ENCODE measurements around the gene TTLL9. TPM values are rescaled to one million over a fixed set of nuclear protein-coding genes. Genes with fewer than 3 reads are reported as not detected.

Gene TTLL9
- total and polyA plus RNA-seq, 12 donors: 0.13 to 0.88 (median 0.23) TPM; not detected in 5

DNA sequence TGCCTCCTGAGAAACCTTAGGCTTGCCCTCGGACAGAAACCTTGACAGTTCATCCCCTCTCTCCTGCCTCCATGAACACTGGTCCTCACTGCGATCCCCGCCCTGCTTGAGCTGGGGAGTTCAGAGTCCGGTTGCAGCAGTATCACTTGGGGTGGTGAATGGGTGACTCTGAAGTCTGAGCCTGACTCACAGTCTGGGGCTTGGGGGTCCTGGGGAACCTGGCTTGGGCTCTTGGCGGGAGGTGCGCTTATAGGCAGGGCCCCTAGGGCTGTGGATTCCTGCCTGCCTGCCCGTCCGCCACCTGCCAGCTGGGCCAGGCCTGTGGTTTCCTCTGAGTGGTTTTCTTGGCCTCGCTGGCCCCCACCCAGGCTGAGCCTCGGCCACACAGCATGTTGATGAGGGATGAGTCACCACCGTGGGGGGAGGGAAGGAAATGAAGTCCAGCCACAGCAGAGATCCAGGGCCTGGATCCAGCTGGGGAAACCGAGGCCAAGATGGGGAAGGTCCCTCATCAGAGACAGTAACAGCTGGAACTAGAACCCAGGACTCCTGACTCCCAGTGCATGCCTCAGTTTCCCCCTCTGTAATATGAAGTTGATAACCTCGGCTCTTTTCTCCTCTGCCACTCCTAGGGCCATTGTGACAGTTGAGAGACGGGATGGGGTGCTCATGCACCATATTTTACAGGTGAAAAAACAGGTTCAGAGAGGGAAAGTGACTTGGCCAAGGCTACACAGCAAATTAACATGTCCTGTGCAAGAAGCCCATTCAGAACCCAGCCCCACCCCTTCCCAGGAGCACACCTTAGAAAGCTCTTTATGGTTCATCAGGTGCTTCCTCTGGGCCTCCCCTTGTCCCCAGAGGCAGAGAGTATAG, 34.2 kb upstream of the TTLL9 start:
- TF ChIP-seq CTCF (IDR thresholded peaks at IDR 0.05) (no peak), POLR2A (IDR thresholded peaks at IDR 0.05) (no peak)
- Histone ChIP-seq H3K27ac (peak overlapping the region in 1 of 5 donors; percentile 27), H3K4me3 (no peak overlapping the region), H3K27me3 (no peaks in the 10 kb centered on the region), H3K36me3 (replicated peaks in 1 of 2) (no peaks in the 10 kb centered on the region), H3K4me1 (replicated peaks in 1 of 2) (peaks cover 8 to 23% of the 10 kb centered on the region in 2 donors), H3K9me3 (replicated peaks in 1 of 3) (no peaks in the 10 kb centered on the region)
- WGBS, 4 donors: 32 to 43% (median 38%) methylated on average over 8 to 14 of the region's 14 CpGs
- intact Hi-C loops (cut with DNase I): no loop called here
- DNase-seq: peak; percentile 76 to 91 (median 89)

GRCh38 chr20:31836853-31837608, 33.4 kb upstream of the TTLL9 start:
- intact Hi-C loops (cut with DNase I): no loop called here
- Histone ChIP-seq H3K4me1 (replicated peaks in 1 of 2) (peaks cover 8 to 23% of the 10 kb centered on the region in 2 donors), H3K27ac (peak overlapping the region in 1 of 5 donors; percentile 8)

GRCh38 chr20:31837896-31838397, 32.5 kb upstream of the TTLL9 start:
- intact Hi-C loops (cut with DNase I): no loop called here
- DNase-seq: peak in 1 of 7 donors; percentile 26
- no peaks in the 10 kb centered on the region for H3K9me3 ChIP-seq (replicated peaks in 1 of 3)
- H3K4me3 ChIP-seq: no peak overlapping the region
- TF ChIP-seq POLR2A (IDR thresholded peaks at IDR 0.05): no peak
- TF ChIP-seq CTCF (IDR thresholded peaks at IDR 0.05): no peak
- no peaks in the 10 kb centered on the region for H3K36me3 ChIP-seq (replicated peaks in 1 of 2)
- H3K4me1 ChIP-seq (replicated peaks in 1 of 2): peaks cover 8 to 23% of the 10 kb centered on the region in 2 donors
- H3K27me3 ChIP-seq: no peaks in the 10 kb centered on the region
- WGBS, 4 donors: 43 to 55% (median 48%) methylated on average over 3 of the region's 3 CpGs
- H3K27ac ChIP-seq: peak overlapping the region in 1 of 5 donors; percentile 50

More at GRCh38 chr20:31836853-31837608, 33.4 kb upstream of the TTLL9 start:
- DNase-seq: no peak
- Histone ChIP-seq H3K27me3 (no peaks in the 10 kb centered on the region), H3K36me3 (replicated peaks in 1 of 2) (no peaks in the 10 kb centered on the region), H3K4me3 (no peak overlapping the region), H3K9me3 (replicated peaks in 1 of 3) (no peaks in the 10 kb centered on the region)
- 71 to 84% (median 79%) methylated on average over 2 to 5 of the region's 5 CpGs for whole genome bisulfite sequencing, 4 donors
- TF ChIP-seq CTCF (IDR thresholded peaks at IDR 0.05) (no peak), POLR2A (IDR thresholded peaks at IDR 0.05) (no peak)

Data from adrenal gland (tissue), 12 donors.